ENCODE measurements around the gene TMC1.

The TMC1 gene

GRCh38 chr9:72643651-72644050 lies 122.2 kb downstream of the TMC1 start:
- Histone ChIP-seq H3K27me3 (ENCODE audit: low read depth, low read length) (no peaks in the 10 kb centered on the region), H3K4me3 (ENCODE audit: low read length) (no peak overlapping the region), H3K27ac (ENCODE audit: low read length) (no peak overlapping the region), H3K79me2 (ENCODE audit: low read length) (no peaks in the 10 kb centered on the region), H3K4me2 (ENCODE audit: low read length) (no peak overlapping the region), H3K36me3 (replicated peaks; ENCODE audit: low read depth, low read length) (no peaks in the 10 kb centered on the region), H4K20me1 (ENCODE audit: insufficient read depth, low read length) (no peaks in the 10 kb centered on the region), H2AFZ (ENCODE audit: low read depth, low read length) (no peak overlapping the region), H3K4me1 (ENCODE audit: low read length) (peaks cover 9% of the 10 kb centered on the region), H3K9me3 (ENCODE audit: insufficient read depth, low read length) (no peaks in the 10 kb centered on the region), H3K9ac (ENCODE audit: low read length) (no peak overlapping the region)
- TF ChIP-seq CTCF (IDR thresholded peaks at IDR 0.05; ENCODE audit: low read depth, low read length) = no peak
- no peak for TF ChIP-seq EZH2phosphoT487 (IDR thresholded peaks at IDR 0.05; ENCODE audit: low read depth)

- TF ChIP-seq EZH2phosphoT487 (IDR thresholded peaks at IDR 0.05; ENCODE audit: low read depth) = no peak
- no peak for TF ChIP-seq CTCF (IDR thresholded peaks at IDR 0.05; ENCODE audit: low read depth, low read length)
- no peaks in the 10 kb centered on the region for H3K36me3 ChIP-seq (replicated peaks; ENCODE audit: low read depth, low read length)
- H3K4me1 ChIP-seq (ENCODE audit: low read length) = peaks cover 20% of the 10 kb centered on the region
- H4K20me1 ChIP-seq (ENCODE audit: insufficient read depth, low read length) = no peaks in the 10 kb centered on the region
- H3K4me2 ChIP-seq (ENCODE audit: low read length) = no peak overlapping the region
- H3K9ac ChIP-seq (ENCODE audit: low read length) = no peak overlapping the region
- no peak overlapping the region for H2AFZ ChIP-seq (ENCODE audit: low read depth, low read length)
- no peak overlapping the region for H3K27ac ChIP-seq (ENCODE audit: low read length)
- no peaks in the 10 kb centered on the region for H3K9me3 ChIP-seq (ENCODE audit: insufficient read depth, low read length)
- H3K4me3 ChIP-seq (ENCODE audit: low read length) = no peak overlapping the region
- no peaks in the 10 kb centered on the region for H3K79me2 ChIP-seq (ENCODE audit: low read length)
- no peaks in the 10 kb centered on the region for H3K27me3 ChIP-seq (ENCODE audit: low read depth, low read length)
Observed at GRCh38 chr9:72646061-72646460, 124.7 kb downstream of the TMC1 start.

GRCh38 chr9:72648324-72649126 lies 127.1 kb downstream of the TMC1 start:
- H3K79me2 ChIP-seq (ENCODE audit: low read length) = no peaks in the 10 kb centered on the region
- TF ChIP-seq CTCF (IDR thresholded peaks at IDR 0.05; ENCODE audit: low read depth, low read length) (no peak), EZH2phosphoT487 (IDR thresholded peaks at IDR 0.05; ENCODE audit: low read depth) (no peak)
- peak overlapping the region; percentile 70 for H3K4me2 ChIP-seq (ENCODE audit: low read length)
- no peak overlapping the region for H3K27ac ChIP-seq (ENCODE audit: low read length)
- no peaks in the 10 kb centered on the region for H4K20me1 ChIP-seq (ENCODE audit: insufficient read depth, low read length)
- H3K27me3 ChIP-seq (ENCODE audit: low read depth, low read length) = no peaks in the 10 kb centered on the region
- H3K9ac ChIP-seq (ENCODE audit: low read length) = no peak overlapping the region
- H3K36me3 ChIP-seq (replicated peaks; ENCODE audit: low read depth, low read length) = no peaks in the 10 kb centered on the region
- H3K4me3 ChIP-seq (ENCODE audit: low read length) = peak overlapping the region; percentile 46
- H3K4me1 ChIP-seq (ENCODE audit: low read length) = peaks cover 20% of the 10 kb centered on the region
- H3K9me3 ChIP-seq (ENCODE audit: insufficient read depth, low read length) = no peaks in the 10 kb centered on the region
- H2AFZ ChIP-seq (ENCODE audit: low read depth, low read length) = no peak overlapping the region

- Histone ChIP-seq H4K20me1 (ENCODE audit: insufficient read depth, low read length) (no peaks in the 10 kb centered on the region), H3K27ac (ENCODE audit: low read length) (no peak overlapping the region), H3K9ac (ENCODE audit: low read length) (no peak overlapping the region), H3K79me2 (ENCODE audit: low read length) (no peaks in the 10 kb centered on the region), H3K4me2 (ENCODE audit: low read length) (peak overlapping the region; percentile 70), H3K36me3 (replicated peaks; ENCODE audit: low read depth, low read length) (no peaks in the 10 kb centered on the region), H3K27me3 (ENCODE audit: low read depth, low read length) (no peaks in the 10 kb centered on the region), H3K9me3 (ENCODE audit: insufficient read depth, low read length) (no peaks in the 10 kb centered on the region), H3K4me3 (ENCODE audit: low read length) (peak overlapping the region; percentile 46), H3K4me1 (ENCODE audit: low read length) (peaks cover 20% of the 10 kb centered on the region), H2AFZ (ENCODE audit: low read depth, low read length) (no peak overlapping the region)
- TF ChIP-seq CTCF (IDR thresholded peaks at IDR 0.05; ENCODE audit: low read depth, low read length) = no peak
- no peak for TF ChIP-seq EZH2phosphoT487 (IDR thresholded peaks at IDR 0.05; ENCODE audit: low read depth)
Observed at GRCh38 chr9:72649127-72649442, 127.7 kb downstream of the TMC1 start.

Data from OCI-LY3 (cell line).